GM23338 (cell line): Measurements from ENCODE around the gene PPP6R2. TPM values are rescaled to one million over a fixed set of nuclear protein-coding genes. Genes with fewer than 3 reads are reported as not detected.

Source experiments
- ATAC-seq: fragments of 200-7000 bp; cut with Tn5 transposase; 3 replicates; pipeline ENCODE4 v1.9.1; 2020
- DNase-seq: peaks from one replicate; pipeline ENCODE4 v3.0.0-alpha.2; 2015; ENCODE audit warnings: low spot score
- H2AFZ ChIP-seq: fragments of 200-600 bp; sonication (generic); 2 replicates; pipeline ENCODE4 v1.8.0; 2016; ENCODE audit warnings: antibody characterized with exemption, mild to moderate bottlenecking, moderate library complexity
- H3F3A ChIP-seq: fragments of 200-600 bp; sonication (generic); replicated peaks from 2 replicates; pipeline ENCODE4 v1.8.0; 2017; ENCODE audit warnings: antibody characterized with exemption, mixed run types, low read depth
- H3K27ac ChIP-seq: fragments of 200-600 bp; sonication (generic); 2 replicates; pipeline ENCODE4 v1.6.1; 2016; ENCODE audit warnings: low read depth
- H3K27me3 ChIP-seq: fragments of 200-600 bp; sonication (generic); 2 replicates; pipeline ENCODE4 v1.8.0; 2016; ENCODE audit warnings: mild to moderate bottlenecking, mixed run types, moderate library complexity; ENCODE audit not compliant: insufficient read depth
- H3K36me3 ChIP-seq: fragments of 200-600 bp; sonication (generic); 2 replicates; pipeline ENCODE4 v1.8.0; 2016; ENCODE audit warnings: mild to moderate bottlenecking; ENCODE audit not compliant: insufficient read depth
- H3K4me1 ChIP-seq: fragments of 200-600 bp; sonication (generic); 2 replicates; pipeline ENCODE4 v1.8.0; 2016; ENCODE audit warnings: mild to moderate bottlenecking, moderate library complexity; ENCODE audit not compliant: insufficient read depth
- H3K4me2 ChIP-seq: fragments of 200-600 bp; sonication (generic); 2 replicates; pipeline ENCODE4 v1.7.1; 2017; ENCODE audit warnings: mixed run types
- H3K4me3 ChIP-seq: fragments of 200-600 bp; sonication (generic); 2 replicates; pipeline ENCODE4 v1.6.1; 2016; ENCODE audit warnings: mixed run types
- H3K79me2 ChIP-seq: fragments of 200-600 bp; sonication (generic); replicated peaks from 2 replicates; pipeline ENCODE4 v1.8.0; 2017; ENCODE audit warnings: mild to moderate bottlenecking; ENCODE audit not compliant: insufficient read depth
- H3K9me2 ChIP-seq: fragments of 200-600 bp; sonication (generic); 2 replicates; pipeline ENCODE4 v1.8.0; 2017; ENCODE audit not compliant: insufficient read depth
- H4K20me1 ChIP-seq: fragments of 200-600 bp; sonication (generic); replicated peaks from 2 replicates; pipeline ENCODE4 v1.8.0; 2017; ENCODE audit warnings: mild to moderate bottlenecking; ENCODE audit not compliant: insufficient read depth
- H3K27ac Mint-ChIP-seq: 2 replicates; pipeline ENCODE4 v1.8.0; 2020; ENCODE audit warnings: inconsistent platforms, mild to moderate bottlenecking, moderate library complexity, mixed read lengths
- H3K27me3 Mint-ChIP-seq: 3 replicates; pipeline ENCODE4 v1.8.0; 2022; ENCODE audit warnings: low read depth, mild to moderate bottlenecking, moderate library complexity, mixed read lengths, inconsistent platforms; ENCODE audit not compliant: insufficient read depth, poor library complexity
- H3K36me3 Mint-ChIP-seq: 3 replicates; pipeline ENCODE4 v1.8.0; 2021; ENCODE audit warnings: low read depth, mild to moderate bottlenecking, inconsistent platforms, moderate library complexity, mixed read lengths
- H3K4me1 Mint-ChIP-seq: 3 replicates; pipeline ENCODE4 v1.8.0; 2020; ENCODE audit warnings: mild to moderate bottlenecking, inconsistent platforms, mixed read lengths
- H3K4me3 Mint-ChIP-seq: 3 replicates; pipeline ENCODE4 v1.8.0; 2021; ENCODE audit warnings: moderate library complexity, mild to moderate bottlenecking, inconsistent platforms, mixed read lengths
- H3K9me3 Mint-ChIP-seq: 3 replicates; pipeline ENCODE4 v1.8.0; 2020; ENCODE audit warnings: moderate library complexity, mild to moderate bottlenecking, inconsistent platforms, mixed read lengths
- EZH2 ChIP-seq: fragments of 200-600 bp; sonication (generic); IDR thresholded peaks from one replicate; pipeline ENCODE4 v1.8.0; 2017; ENCODE audit warnings: antibody characterized with exemption, mild to moderate bottlenecking, low read depth; ENCODE audit not compliant: unreplicated experiment
- EZH2phosphoT487 ChIP-seq: fragments of 200-600 bp; sonication (generic); IDR thresholded peaks from one replicate; pipeline ENCODE4 v1.8.1; 2018; ENCODE audit warnings: antibody characterized with exemption; ENCODE audit not compliant: unreplicated experiment
- NANOG ChIP-seq: IDR thresholded peaks from 2 replicates; pipeline ENCODE4 v1.6.1; 2016; ENCODE audit warnings: antibody characterized with exemption, borderline replicate concordance
- STAT1 ChIP-seq: IDR thresholded peaks from one replicate; pipeline ENCODE4 v1.6.1; 2016; ENCODE audit warnings: antibody characterized with exemption; ENCODE audit not compliant: unreplicated experiment
- ZNF114 ChIP-seq: fragments of 250-450 bp; sonication (Bioruptor Pico); IDR thresholded peaks from 2 replicates; pipeline ENCODE4 v1.5.0; 2020; ENCODE audit warnings: mild to moderate bottlenecking, moderate library complexity
- ZNF462 ChIP-seq: fragments of 250-450 bp; sonication (Bioruptor Pico); IDR thresholded peaks from 2 replicates; pipeline ENCODE4 v1.5.0; 2020; ENCODE audit warnings: mild to moderate bottlenecking, moderate library complexity
- polyA plus RNA-seq: library from polyadenylated mRNA; unstranded; fragments of >200 nt; fragmentation: Nextera tagmentation; extraction: Ambion mirVana; gene quantifications from 2 replicates; pipeline ENCODE4 v1.2.1, GENCODE V29; 2016
- total RNA-seq: library from RNA; depleted of rRNA; stranded (reverse); fragments of >200 nt; shearing (Covaris generic); gene quantifications from 2 replicates; pipeline ENCODE4 v1.2.3, GENCODE V29; 2014

The PPP6R2 gene
- total and polyA plus RNA-seq, 2 experiments from 2014 or later, result 11.9 to 45.8 TPM

GRCh38 chr22:50486561-50487289 is 143.6 kb downstream of the PPP6R2 start, which contains the start of gene MIOX (continued):
- TF ChIP-seq ZNF462 (CRISPR knock-in tag) (no peak), EZH2phosphoT487 (no peak), EZH2 (no peak)

GRCh38 chr22:50487290-50488005 is 144.3 kb downstream of the PPP6R2 start:
- Mint-ChIP-seq H3K27me3 (peaks cover 9% of the 10 kb centered on the region), H3K36me3 (0 out of 3 replicates have a peak, but pooled peaks cover 3% of the 10 kb centered on the region), H3K27ac (no peak overlapping the region), H3K9me3 (no peaks in the 10 kb centered on the region), H3K4me3 (no peak overlapping the region), H3K4me1 (peaks cover 3% of the 10 kb centered on the region; the same call in 1 of the 3 replicates)
- no peaks in the 10 kb centered on the region for H4K20me1 ChIP-seq
- H2AFZ ChIP-seq, result no peak overlapping the region
- no peaks in the 10 kb centered on the region for H3K79me2 ChIP-seq
- H3K4me2 ChIP-seq, result no peak overlapping the region
- no peaks in the 10 kb centered on the region for H3K4me1 ChIP-seq
- H3K4me3 ChIP-seq, result no peak overlapping the region
- DNase-seq, result no peak
- H3K27me3 ChIP-seq, result no peaks in the 10 kb centered on the region
- no peaks in the 10 kb centered on the region for H3F3A ChIP-seq
- H3K9me2 ChIP-seq, result no peaks in the 10 kb centered on the region
- H3K36me3 ChIP-seq, result no peaks in the 10 kb centered on the region
- ATAC-seq, result no peak
- H3K27ac ChIP-seq, result no peak overlapping the region
- TF ChIP-seq ZNF114 (CRISPR knock-in tag) (no peak), NANOG (no peak), ZNF462 (CRISPR knock-in tag) (no peak), STAT1 (no peak)
